Fibroblast of the aortic adventitia (primary cell): ENCODE data around the gene OR9G1. TPM values are rescaled to one million over a fixed set of nuclear protein-coding genes. Genes with fewer than 3 reads are reported as not detected.
"Not testable (repeated sequence)": the region's sequence is repeated elsewhere in the genome, so short reads cannot be mapped to it uniquely, and the experiment has no call there.

Experiments
- DNase-seq: peaks from one replicate; pipeline ENCODE4 v3.0.0-alpha.2; 2010; ENCODE audit warnings: low read depth
- H3K4me3 ChIP-seq: 2 replicates; pipeline ENCODE4 v1.5.1; 2011; ENCODE audit warnings: low read depth, mild to moderate bottlenecking, control low read depth, low read length, moderate library complexity
- CTCF ChIP-seq: IDR thresholded peaks from 2 replicates; pipeline ENCODE4 v1.5.1; 2011; ENCODE audit warnings: mild to moderate bottlenecking, low read length, control low read depth, inconsistent platforms; ENCODE audit not compliant: insufficient read depth
- total RNA-seq: library from RNA; depleted of rRNA; stranded (reverse); fragments of >200 nt; gene quantifications from 2 replicates; pipeline ENCODE4 v1.2.3, GENCODE V29; 2012; ENCODE audit warnings: low replicate concordance

The OR9G1 gene
- not detected in 2 replicates for total RNA-seq

- TF ChIP-seq CTCF = no peak
- no peak for DNase-seq
- H3K4me3 ChIP-seq = no peak within 1 kb of the TSS
Measured at GRCh38 chr11:56698795-56699194, at the start of gene OR9G1. Gene OR9G1 (plus strand): TSS chr11:56699095. CDS start chr11:56700388, 1,293 bp downstream.

- H3K4me3 ChIP-seq = no peak overlapping the region
- TF ChIP-seq CTCF = no peak
- no peak for DNase-seq
Measured at GRCh38 chr11:56659755-56660154, 39.1 kb upstream of the OR9G1 start.

- no peak for DNase-seq
- no peak within 1 kb of the TSS for H3K4me3 ChIP-seq
- TF ChIP-seq CTCF = no peak
Measured at GRCh38 chr11:56663386-56663785, 35.5 kb upstream of the OR9G1 start, which contains the start of gene OR5AR1. Gene OR5AR1 (plus strand): TSS chr11:56663686. CDS start chr11:56663686, 0 bp downstream.

GRCh38 chr11:56670984-56671383 lies 27.9 kb upstream of the OR9G1 start:
- DNase-seq = no peak
- TF ChIP-seq CTCF = no peak
- no peak overlapping the region for H3K4me3 ChIP-seq

GRCh38 chr11:56688554-56689100 lies 10.3 kb upstream of the OR9G1 start:
- DNase-seq = no peak
- H3K4me3 ChIP-seq = no peak overlapping the region
- no peak for TF ChIP-seq CTCF

- H3K4me3 ChIP-seq, DNase-seq: not testable (repeated sequence)
Measured at GRCh38 chr11:56691179-56691578, 7.7 kb upstream of the OR9G1 start.

- TF ChIP-seq CTCF = no peak
- H3K4me3 ChIP-seq = no peak overlapping the region
- DNase-seq = no peak
Measured at GRCh38 chr11:56693428-56693827, 5.5 kb upstream of the OR9G1 start.
